HG03066 (cell line): ENCODE results near the gene ZNF837.
"Not testable (repeated sequence)": the region's sequence is repeated elsewhere in the genome, so short reads cannot be mapped to it uniquely, and the experiment has no call there.

Source experiments
- ATAC-seq: cut with Tn5 transposase; IDR thresholded peaks from one replicate; pipeline ENCODE4 v1.9.1; 2021; ENCODE audit warnings: low read depth; ENCODE audit not compliant: unreplicated experiment

ZNF837 gene

DNA sequence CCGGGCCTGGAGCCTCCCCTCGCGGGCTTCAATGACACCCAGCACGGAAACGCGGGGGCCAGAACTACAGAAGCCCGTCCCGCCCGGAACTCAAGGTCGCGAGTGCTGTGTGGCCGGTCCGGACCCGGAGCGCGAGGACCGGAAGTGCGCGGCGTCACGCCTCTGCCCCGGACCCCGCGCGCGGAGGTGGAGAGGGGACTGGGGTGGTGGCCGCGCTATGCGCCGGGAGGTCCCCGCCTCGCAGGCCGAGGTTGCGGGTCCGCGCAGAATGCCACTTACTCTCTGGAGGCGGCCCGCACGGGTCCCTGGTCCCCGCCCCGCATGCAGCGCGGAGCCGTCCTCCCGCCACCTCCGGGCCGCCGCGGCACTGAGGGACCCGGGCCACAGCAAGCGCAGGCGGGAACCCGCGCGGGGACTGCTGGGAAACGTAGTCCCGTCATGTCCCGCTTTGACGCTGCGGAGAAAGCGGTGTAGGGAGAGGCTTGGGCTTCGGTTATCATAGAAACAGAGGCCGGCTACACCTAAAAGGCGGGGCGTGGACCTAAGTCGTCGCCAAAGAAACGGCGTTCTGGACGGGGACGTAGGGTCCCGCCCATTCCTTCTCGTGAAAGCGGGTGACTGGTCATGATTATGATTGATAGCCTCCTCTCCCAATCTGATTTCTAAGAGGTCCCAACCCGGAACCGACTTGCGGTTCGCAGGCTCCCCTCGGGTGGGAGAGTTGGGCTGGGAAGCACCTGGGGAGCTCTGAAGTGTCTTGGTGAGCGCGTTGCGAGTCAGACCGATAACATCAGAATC lies at the start of gene ZNF837:
Gene ZNF837 (minus strand): TSS at position 369 of the 798 bp plus-strand sequence. CDS start 11,698 bp downstream, outside the sequence.
- ATAC-seq, result peak; percentile 85

DNA sequence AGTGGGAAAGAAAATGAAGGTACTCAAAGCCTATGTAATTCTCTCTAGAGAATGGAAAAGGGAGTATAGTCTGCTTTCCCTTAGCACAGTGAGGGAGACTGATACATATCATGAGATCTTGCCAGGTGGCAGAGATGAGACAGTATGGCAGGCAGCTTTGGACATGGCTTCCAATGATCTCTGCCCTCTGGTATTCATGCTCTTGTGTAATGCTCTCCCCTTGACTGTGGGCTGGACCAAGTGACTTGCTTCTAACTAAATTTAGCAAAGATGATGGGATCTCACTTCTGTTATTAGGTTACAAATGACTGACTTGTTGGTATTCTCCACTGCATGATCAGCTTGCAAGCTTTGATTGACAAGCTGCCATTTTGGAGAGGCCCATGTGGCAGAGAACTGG lies 48.9 kb upstream of the ZNF837 start:
- no peak for ATAC-seq

DNA sequence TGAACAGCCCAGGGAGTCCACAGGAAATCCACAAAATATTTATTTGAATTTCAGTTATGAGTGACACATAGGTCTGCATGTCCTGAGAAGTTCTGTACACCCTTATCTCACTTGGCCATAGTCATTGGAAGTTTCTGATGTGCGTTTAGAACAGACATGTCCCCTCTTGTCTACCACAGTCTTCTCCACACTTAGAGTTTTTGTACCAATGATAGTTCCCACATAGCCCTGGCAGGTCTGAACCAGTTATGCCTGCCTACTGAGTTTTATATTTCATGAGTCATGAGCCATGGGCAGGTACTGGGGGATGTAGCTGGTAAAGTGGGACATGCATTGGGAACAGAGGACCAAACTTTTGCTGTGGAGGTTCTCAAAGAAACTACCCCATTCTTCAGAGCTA lies 47.8 kb upstream of the ZNF837 start:
- no peak for ATAC-seq

DNA sequence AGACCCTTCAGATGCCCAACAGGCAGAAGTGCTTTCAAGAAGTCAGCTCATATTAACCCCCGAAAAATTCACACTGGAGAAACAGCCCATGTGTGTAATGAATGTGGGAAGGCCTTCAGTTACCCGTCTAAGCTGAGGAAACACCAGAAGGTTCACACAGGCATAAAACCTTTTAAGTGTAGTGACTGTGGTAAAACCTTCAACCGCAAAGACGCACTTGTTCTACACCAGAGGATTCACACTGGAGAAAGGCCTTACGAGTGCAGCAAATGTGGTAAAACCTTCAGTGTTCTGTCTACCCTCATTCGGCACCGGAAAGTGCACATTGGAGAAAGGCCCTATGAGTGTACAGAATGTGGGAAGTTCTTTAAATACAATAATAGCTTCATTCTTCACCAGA lies 36.2 kb upstream of the ZNF837 start:
- ATAC-seq, result no peak

DNA sequence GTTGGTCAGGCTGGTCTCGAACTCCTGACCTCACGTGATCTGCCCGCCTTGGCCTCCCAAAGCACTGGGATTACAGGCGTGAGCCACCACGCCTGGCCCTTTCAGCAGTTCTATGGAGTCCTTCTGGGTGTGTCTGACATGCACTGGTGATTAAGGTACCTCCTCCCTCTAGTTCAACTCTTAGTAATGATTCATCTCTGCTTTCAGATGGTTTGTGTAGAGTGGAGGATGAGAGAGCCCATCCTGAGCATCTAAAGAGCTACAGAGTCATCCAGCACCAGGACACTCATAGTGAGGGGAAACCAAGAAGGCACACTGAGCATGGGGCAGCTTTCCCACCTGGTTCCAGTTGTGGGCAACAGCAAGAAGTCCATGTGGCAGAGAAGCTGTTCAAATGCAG lies 35.8 kb upstream of the ZNF837 start:
- no peak for ATAC-seq

DNA sequence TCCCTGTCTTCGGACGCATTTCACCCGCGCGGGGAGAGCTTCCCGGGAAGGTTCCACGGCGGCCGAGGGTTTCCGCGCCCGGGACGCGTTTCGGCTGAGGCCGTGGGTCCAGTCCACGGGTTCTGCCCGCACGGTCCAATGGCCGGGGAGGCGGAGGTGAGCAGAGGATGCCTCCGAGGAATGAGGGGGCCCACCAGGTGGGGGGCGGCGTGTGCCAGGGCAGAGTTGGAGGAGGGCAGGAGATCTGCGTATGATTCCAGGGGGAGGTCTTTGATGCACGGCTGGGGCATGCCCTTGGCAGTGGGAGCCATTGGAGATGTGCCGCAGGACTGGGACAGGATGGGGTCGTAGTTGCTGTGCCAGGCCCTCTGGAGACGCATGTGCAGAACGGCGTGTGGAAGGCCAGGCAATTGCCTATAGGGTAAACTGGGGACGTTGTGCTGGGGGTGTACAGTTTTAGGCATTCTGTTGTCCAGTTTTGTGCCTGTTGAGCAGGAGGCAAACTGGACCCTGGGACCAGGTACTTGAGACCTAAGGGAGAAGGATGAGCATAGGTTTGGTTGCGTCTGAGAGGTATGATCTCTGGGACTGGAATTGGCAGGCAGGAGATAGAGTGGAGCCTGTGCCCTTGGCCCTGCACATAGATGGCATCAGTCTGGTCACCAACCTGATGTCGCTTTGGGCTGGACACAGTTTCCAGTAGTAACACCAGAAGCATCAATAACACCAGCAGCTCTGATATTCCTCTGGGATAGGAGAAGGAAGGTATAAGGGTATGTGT lies 28.4 kb upstream of the ZNF837 start:
- no peak for ATAC-seq

DNA sequence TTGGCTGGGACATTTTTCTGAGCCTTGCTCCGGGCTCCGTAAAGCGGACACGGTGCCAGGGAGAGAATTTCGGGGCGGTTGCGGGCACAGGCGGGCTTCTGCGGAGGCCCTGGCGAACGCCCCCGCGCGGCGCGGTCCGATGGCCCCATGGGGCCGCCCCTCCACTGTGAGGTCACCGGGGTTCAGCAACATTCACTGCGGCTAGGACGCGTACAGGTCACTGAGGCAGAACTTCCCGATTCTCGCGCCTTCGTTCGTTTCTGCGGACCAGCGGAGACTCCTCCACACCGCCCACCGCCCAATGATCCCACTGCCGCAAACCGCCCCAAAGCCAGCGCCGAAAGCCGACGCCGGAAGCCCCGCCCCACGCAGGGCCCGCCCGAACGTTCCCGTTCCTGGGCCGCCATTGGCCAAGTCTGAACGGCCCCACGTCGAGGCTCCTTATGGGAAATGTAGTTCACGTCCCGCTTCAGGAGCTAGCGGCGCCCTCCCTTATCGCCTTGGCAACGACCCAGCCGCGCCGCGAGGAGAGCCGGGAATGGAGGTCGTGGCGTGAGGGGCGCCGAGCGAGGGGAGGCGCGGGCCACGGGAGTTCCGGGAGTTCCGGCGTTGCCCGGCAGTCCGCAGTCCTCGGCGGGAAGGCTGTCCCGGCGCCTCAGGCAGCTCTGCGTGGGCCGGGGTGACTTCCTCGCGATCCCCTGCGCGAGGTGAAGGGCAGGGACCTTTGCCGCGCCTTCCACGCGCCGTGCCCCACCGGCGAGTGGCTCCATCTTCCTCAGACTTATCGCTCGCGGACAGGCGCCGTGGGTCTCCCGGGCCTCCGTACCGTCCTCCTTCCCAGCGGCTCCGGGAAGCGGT lies 27.6 kb upstream of the ZNF837 start, which contains the start of gene ZNF584:
Gene ZNF584 (plus strand): TSS at position 498 of the 858 bp plus-strand sequence. CDS start 499 bp downstream, outside the sequence.
- peak; percentile 90 for ATAC-seq

DNA sequence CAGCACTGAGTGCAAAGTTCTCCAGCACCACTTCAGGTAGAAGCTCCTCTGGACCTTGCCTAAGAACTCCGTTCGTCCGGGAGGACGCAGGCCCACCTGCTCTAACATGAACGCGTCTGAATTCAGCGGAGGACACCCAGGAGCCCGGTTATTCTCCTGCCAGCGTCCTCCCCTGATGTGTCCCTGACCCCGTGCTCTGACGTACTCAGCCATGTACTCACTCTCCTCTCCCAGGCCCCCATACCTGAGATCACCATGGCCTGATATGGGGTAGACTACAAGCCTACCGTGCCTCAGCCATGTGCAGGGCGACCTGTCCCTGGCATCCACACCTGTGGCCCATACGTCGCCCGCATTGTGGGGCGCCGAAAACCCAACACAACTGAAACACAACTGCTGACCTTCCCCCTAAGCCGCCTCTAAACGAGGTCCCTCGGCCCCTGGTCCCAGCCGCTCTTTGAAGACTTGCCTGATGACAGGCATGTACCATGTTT lies 26.9 kb upstream of the ZNF837 start:
- ATAC-seq, result no peak

DNA sequence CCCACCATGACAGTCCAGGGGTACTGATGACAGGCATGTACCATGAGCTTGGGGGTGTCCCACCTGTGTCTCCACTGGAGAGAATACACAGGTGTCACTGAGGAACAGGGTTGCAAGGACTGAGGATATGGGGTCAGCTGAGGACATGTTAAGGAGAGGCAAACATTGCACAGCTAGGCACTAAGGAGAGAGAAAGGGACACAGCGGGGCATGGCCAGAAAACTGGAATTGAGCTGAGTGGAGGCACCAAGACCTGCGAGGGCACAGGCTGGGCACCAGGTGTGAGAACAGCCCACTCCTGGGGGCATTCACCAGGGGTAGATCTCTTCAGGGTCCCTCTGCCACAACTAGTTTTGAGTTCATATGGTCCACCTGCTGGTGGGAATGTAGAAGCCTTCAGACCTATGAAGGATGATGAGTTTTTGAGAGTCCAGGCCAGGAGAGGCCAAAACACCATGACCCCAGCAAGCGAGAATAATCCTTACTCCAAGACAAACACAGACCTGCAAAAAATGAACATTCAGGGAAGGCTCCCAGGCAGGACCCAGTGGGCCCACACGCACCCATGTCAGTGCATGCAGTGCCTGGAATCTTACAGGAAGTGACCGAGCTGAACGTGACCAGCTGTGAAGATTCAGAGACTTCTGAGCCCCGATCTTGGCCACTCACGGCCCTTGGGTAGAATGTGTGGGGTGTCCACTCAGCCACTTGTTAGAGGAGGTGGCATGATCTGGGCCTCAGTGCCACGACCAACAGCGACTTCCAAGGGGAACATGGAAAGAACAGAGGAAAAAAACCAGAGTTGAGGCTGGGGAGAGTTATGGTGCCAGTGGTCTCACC lies 26.2 kb upstream of the ZNF837 start:
- no peak for ATAC-seq

DNA sequence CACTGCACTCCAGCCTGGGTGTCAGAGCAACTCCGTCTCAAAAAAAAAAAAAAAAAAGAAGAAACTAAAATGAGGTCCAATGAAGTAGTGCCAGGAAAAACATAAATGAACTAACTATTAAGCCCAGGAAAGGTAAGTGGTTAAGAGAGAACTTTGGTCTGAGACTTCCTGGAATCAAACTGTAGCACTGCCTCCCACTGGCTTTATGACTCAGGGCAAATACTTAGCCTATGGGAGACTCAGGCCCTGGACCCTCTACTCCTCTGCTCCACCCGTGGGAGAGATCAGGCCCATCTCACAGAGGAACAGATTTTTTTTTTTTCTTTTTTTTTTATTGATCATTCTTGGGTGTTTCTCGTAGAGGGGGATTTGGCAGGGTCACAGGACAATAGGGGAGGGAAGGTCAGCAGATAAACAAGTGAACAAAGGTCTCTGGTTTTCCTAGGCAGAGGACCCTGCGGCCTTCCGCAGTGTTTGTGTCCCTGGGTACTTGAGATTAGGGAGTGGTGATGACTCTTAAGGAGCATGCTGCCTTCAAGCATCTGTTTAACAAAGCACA lies 23.2 kb upstream of the ZNF837 start:
- ATAC-seq, result not testable (repeated sequence)

DNA sequence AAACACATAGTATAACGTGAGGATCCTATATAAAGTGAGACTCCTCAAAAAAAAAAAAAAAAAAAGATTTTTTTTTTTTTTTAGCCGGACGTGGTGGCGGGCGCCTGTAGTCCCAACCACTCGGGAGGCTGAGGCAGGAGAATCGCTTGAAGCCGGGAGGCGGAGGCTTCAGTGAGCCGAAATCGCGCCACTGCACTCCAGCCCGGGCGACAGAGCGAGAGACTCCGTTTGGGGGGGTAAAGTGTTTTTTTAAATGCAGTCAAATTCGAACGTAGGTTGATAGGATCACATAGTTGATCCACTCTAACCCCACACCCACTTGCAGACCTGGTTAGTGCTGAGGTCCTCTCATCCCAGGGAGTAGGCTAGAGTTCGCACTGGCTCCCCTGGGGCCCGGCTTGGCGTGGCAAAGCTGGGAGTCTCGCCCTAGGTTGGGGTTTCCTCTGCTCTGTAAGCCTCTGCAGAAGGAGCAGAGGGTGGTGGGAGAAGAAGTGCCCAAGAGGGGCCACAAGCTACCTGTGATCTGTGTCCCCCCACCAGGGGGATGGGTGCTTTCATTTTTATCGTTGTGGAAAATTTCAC lies 21.1 kb upstream of the ZNF837 start:
- ATAC-seq, result no peak

DNA sequence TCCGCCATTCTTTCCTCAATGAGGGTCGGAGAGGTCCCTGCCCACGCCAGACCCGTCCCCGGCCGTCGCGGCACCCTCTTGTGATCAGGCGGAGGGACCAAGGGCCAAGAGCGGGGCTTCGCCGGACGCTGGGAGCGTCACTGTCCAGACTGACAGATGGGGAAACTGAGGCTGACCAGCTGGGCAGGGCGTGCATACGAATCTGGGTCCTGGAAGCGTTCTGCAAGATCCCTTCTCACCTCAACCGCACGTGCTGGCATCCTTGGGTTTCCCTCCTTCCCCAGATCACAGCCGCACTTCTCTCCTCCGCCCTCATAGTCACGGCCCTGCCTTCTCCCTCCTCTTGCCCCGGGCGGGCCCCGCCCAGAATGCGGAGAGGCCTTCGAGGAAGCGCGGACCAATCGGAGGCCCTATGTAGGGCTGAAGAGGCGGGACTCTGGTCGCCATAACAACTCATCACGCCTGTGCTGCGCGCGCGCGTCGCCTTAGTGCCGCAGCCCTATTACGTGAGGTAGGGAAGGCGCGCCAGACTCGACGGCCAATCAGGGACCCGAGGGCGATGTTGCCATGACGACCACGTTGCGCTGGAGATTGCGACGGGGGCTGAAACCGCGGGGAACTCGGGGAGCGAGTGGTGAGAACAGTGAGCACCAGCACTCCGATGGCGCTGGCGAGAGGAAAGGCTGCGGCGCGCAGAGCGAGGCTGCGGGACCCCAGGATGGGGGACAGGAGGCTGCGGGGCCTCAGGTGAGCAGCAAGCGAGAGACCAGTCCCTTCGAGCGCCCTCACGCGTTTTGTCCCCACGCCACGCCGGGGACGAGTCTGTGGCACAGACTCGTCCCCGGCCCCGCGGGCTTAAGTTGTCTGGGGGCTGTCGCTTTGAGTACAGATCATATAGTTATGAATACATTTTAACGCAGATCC lies 20.3 kb upstream of the ZNF837 start:
- peak; percentile 97 for ATAC-seq

DNA sequence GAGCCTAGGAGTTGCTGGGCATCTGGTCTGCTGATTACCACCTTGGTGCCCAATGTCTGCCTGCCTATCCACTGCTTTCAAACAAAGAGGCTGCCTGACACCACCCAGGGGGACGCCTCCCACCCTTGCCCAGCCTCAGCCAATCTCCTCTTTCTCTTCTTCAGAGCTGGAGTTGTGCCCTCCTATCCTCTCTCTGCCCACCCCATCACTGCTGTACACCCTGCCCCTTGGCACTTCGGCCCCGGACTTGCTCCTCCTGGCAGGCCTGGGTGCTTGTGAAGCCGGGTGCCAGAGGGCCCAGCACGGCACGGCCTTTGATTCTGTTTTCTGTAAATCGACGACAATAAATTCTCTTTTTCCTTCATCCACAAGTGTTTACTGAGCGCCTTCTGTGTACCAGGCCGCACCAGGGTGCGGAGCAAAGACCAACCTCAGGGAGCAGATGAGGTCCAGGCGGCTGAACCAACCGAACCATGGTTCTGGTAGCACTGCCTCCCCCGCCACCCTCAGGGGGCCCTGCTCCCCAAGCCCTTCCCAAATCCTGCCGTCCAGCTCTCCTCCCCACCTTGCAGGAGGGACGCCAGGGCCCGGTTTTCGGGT lies 19.6 kb upstream of the ZNF837 start:
- ATAC-seq, result no peak

DNA sequence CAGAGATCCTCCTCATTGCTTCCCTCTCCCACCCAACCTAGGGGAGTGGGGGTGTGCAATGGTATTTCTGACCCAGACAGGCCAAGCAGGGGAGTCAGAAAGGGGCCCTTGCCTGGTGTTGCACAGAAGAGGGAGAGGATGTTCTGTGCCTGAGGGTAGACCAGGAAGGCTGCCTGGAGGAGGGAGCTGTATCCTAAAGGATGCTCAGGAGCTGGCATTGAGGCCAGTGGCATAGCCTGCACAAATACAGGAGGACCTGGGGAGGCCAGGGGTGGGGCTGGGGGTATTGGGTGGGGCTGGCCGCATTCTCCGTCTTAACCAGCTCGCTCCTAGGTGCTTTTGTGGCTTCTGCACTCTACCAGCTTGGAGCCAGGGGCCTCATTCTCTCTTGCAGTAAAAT lies 19.1 kb upstream of the ZNF837 start:
- ATAC-seq, result no peak

DNA sequence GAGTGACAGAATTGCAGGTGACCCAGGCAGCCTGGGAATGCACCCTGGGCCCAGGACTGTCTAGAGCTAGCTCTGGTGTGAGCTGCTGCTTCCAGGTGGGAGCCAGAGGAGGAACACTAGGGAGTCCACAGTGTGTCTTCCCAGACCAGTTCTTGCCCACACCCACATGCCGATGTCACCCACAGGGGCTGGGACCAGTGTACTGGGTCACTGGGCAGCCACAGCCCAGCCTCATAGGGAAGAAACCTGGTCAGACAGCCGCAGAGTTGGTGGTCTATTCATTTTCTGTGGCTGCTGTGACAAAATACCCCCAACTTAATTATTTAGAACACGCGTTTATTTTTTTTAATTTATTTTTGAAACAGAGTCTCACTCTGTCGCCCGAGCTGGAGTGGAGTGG lies 17.7 kb upstream of the ZNF837 start:
- no peak for ATAC-seq

DNA sequence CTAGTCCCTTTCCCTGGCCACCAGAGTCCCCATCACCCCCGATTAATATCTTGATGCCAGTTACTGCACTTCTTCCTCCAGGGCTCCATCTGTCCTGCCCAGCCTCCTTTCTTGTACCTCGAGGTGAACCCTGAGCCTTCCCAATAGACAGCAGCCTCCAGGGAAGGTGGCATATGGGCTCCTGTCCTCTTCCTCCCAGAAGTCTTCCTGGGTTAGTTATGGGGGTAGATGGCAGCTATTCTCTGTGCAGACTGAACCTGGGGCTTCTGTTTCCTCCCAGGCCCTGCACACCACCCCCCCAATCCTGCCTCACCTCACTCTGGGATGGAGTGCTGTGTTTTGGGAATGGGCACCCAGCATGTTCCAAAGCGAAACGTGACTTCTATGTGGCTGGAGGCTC lies 17.3 kb upstream of the ZNF837 start:
- no peak for ATAC-seq

DNA sequence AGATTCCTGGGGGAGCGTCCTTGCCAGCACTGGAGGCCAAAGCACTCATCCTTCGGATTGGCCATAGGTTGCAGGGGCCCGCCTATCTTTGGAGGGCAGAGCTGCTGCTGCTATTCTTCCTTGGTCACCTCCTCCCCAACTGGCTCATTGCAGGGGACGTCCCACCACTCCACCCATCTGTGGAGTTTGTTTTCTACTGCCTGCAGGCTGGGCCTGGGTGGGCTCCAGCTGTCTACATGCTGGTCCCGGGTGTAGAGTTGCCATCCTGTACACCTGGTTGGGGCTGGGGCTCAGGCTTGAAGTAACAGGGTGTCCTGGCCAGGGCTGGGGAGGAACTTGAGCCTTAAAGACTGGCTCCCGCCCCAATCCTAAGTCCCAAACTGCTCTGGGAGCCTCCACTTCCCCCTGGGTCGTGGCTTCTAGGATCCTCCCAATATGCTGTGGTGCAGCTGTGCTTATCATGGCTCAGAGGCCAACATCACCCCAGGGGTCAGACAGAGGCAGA lies 16.8 kb upstream of the ZNF837 start:
- ATAC-seq, result no peak
